ENCODE data around the gene LARGE1.
"Not testable (repeated sequence)": the region's sequence is repeated elsewhere in the genome, so short reads cannot be mapped to it uniquely, and the experiment has no call there.

The LARGE1 gene

GRCh38 chr22:33883561-33883960 is 36.7 kb downstream of the LARGE1 start:
- DNase-seq = no peak

GRCh38 chr22:33882991-33883390 is 37.3 kb downstream of the LARGE1 start:
- no peak for DNase-seq

- no peak for DNase-seq
Observed at GRCh38 chr22:33880986-33881385, 39.3 kb downstream of the LARGE1 start.

- DNase-seq = no peak
Observed at GRCh38 chr22:33879796-33880195, 40.5 kb downstream of the LARGE1 start.

GRCh38 chr22:33875316-33875715 is 45.0 kb downstream of the LARGE1 start:
- DNase-seq = no peak

GRCh38 chr22:33874206-33874605 is 46.1 kb downstream of the LARGE1 start:
- no peak for DNase-seq

GRCh38 chr22:33873666-33874065 is 46.6 kb downstream of the LARGE1 start:
- DNase-seq = no peak

GRCh38 chr22:33873186-33873585 is 47.1 kb downstream of the LARGE1 start:
- no peak for DNase-seq

- DNase-seq = no peak
Observed at GRCh38 chr22:33871935-33872334, 48.3 kb downstream of the LARGE1 start.

GRCh38 chr22:33869946-33870345 is 50.3 kb downstream of the LARGE1 start:
- no peak for DNase-seq

GRCh38 chr22:33867971-33868370 is 52.3 kb downstream of the LARGE1 start:
- DNase-seq = no peak

- no peak for DNase-seq
Observed at GRCh38 chr22:33867118-33867866, 53.0 kb downstream of the LARGE1 start.

- DNase-seq = no peak
Observed at GRCh38 chr22:33866511-33866910, 53.8 kb downstream of the LARGE1 start.

- DNase-seq = no peak
Observed at GRCh38 chr22:33865996-33866395, 54.3 kb downstream of the LARGE1 start.

GRCh38 chr22:33865248-33865647 is 55.0 kb downstream of the LARGE1 start:
- DNase-seq = no peak

GRCh38 chr22:33864723-33865130 is 55.5 kb downstream of the LARGE1 start:
- no peak for DNase-seq

- DNase-seq = no peak
Observed at GRCh38 chr22:33861216-33861875, 58.9 kb downstream of the LARGE1 start.

- DNase-seq = no peak
Observed at GRCh38 chr22:33860386-33860785, 59.9 kb downstream of the LARGE1 start.

GRCh38 chr22:33859311-33859710 is 61.0 kb downstream of the LARGE1 start:
- no peak for DNase-seq

GRCh38 chr22:33858653-33859052 is 61.6 kb downstream of the LARGE1 start:
- DNase-seq = not testable (repeated sequence)

- not testable (repeated sequence) for DNase-seq
Observed at GRCh38 chr22:33857767-33858166, 62.5 kb downstream of the LARGE1 start.

- DNase-seq = no peak
Observed at GRCh38 chr22:33854724-33855123, 65.6 kb downstream of the LARGE1 start.

- no peak for DNase-seq
Observed at GRCh38 chr22:33853200-33854097, 66.8 kb downstream of the LARGE1 start.
